ENCODE data around the gene TTC13. TPM values are rescaled to one million over a fixed set of nuclear protein-coding genes. Genes with fewer than 3 reads are reported as not detected.

The TTC13 gene
- total RNA-seq, 1 experiment from 2014 or later, result 30.1 TPM

GRCh38 chr1:230901671-230902070, 77.0 kb downstream of the TTC13 start:
- ChIA-PET POLR2A (ENCODE audit: low non-redundant PET) (no interaction called here), CTCF (no interaction called here)
- Histone ChIP-seq H3K9me3 (ENCODE audit: low read depth, low read length, poor library complexity, severe bottlenecking) (no peaks in the 10 kb centered on the region), H3K36me3 (ENCODE audit: insufficient read depth, low read length, poor library complexity, severe bottlenecking) (peaks cover 5% of the 10 kb centered on the region), H3K4me3 (ENCODE audit: low read depth, low read length, poor library complexity, severe bottlenecking) (no peak overlapping the region), H3K27ac (ENCODE audit: low read depth, low read length, poor library complexity, severe bottlenecking) (no peak overlapping the region), H3K4me1 (ENCODE audit: insufficient read depth, low read length, poor library complexity, severe bottlenecking) (no peaks in the 10 kb centered on the region), H3K27me3 (replicated peaks; ENCODE audit: insufficient read depth, low read depth, low read length, poor library complexity) (no peaks in the 10 kb centered on the region)
- no peak for TF ChIP-seq EZH2 (IDR thresholded peaks at IDR 0.05; ENCODE audit: borderline replicate concordance, low read depth, low read length, poor library complexity, severe bottlenecking)
- no peak for TF ChIP-seq CTCF (conservative IDR thresholded peaks at IDR 0.05; ENCODE audit: low read depth, low read length)
- BruUV-seq (replicated peaks), result no TSS peak
- no peak for DNase-seq (ENCODE audit: low spot score)
- intact Hi-C loops (cut with micrococcal nuclease; ENCODE audit: unreplicated experiment), result no loop called here

DNA sequence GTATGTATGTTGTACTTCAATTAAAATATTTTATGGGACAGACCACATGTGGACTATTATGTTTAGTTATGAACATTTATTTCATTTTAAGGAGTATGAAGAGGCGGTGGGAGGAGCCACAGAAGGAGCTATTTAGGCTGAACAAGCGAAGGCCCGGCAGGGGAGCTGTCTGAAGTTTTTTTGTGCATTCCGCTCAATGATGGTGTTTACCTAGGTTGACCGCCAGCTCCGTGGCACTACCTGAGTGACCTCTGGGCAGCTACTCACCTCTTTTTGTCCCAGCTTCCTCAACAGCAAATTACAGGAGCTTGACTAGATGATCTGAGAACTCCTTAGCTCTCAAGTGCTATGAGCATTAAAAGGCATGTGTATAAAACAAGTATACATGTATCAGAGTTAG, 77.7 kb downstream of the TTC13 start:
- no peaks in the 10 kb centered on the region for H3K9me3 ChIP-seq (ENCODE audit: low read depth, low read length, poor library complexity, severe bottlenecking)
- no peaks in the 10 kb centered on the region for H3K27me3 ChIP-seq (replicated peaks; ENCODE audit: insufficient read depth, low read depth, low read length, poor library complexity)
- H3K4me3 ChIP-seq (ENCODE audit: low read depth, low read length, poor library complexity, severe bottlenecking), result no peak overlapping the region
- intact Hi-C loops (cut with micrococcal nuclease; ENCODE audit: unreplicated experiment), result no loop called here
- no TSS peak for BruUV-seq (replicated peaks)
- H3K36me3 ChIP-seq (ENCODE audit: insufficient read depth, low read length, poor library complexity, severe bottlenecking), result peaks cover 5% of the 10 kb centered on the region
- no peak for TF ChIP-seq CTCF (conservative IDR thresholded peaks at IDR 0.05; ENCODE audit: low read depth, low read length)
- no peak for TF ChIP-seq EZH2 (IDR thresholded peaks at IDR 0.05; ENCODE audit: borderline replicate concordance, low read depth, low read length, poor library complexity, severe bottlenecking)
- no peak for DNase-seq (ENCODE audit: low spot score)
- CTCF ChIA-PET, result no interaction called here
- no peak overlapping the region for H3K27ac ChIP-seq (ENCODE audit: low read depth, low read length, poor library complexity, severe bottlenecking)
- H3K4me1 ChIP-seq (ENCODE audit: insufficient read depth, low read length, poor library complexity, severe bottlenecking), result no peaks in the 10 kb centered on the region
- POLR2A ChIA-PET (ENCODE audit: low non-redundant PET), result no interaction called here

DNA sequence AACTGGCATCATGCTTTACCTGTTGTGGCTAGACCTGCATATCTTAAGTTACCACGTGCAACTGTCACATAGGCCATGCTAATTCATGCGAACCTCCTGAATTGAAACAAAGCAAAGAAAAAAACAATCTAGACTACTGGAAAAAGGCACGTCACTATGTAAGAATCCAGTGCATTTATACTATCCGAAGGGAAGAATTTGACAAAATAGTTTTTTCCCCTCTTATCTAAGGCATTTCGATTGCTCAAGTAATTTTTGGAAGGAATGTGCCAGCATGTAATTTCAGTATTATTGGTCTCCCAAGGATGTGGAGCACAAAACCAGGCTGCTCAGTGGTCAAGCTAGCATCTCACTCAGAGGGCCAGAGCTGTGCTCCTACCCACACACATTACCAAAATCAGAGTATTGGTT, 78.8 kb downstream of the TTC13 start:
- Histone ChIP-seq H3K4me1 (ENCODE audit: insufficient read depth, low read length, poor library complexity, severe bottlenecking) (no peaks in the 10 kb centered on the region), H3K27me3 (replicated peaks; ENCODE audit: insufficient read depth, low read depth, low read length, poor library complexity) (no peaks in the 10 kb centered on the region), H3K4me3 (ENCODE audit: low read depth, low read length, poor library complexity, severe bottlenecking) (no peak overlapping the region), H3K9me3 (ENCODE audit: low read depth, low read length, poor library complexity, severe bottlenecking) (no peaks in the 10 kb centered on the region), H3K36me3 (ENCODE audit: insufficient read depth, low read length, poor library complexity, severe bottlenecking) (no peaks in the 10 kb centered on the region), H3K27ac (ENCODE audit: low read depth, low read length, poor library complexity, severe bottlenecking) (no peak overlapping the region)
- POLR2A ChIA-PET (ENCODE audit: low non-redundant PET), result no interaction called here
- no peak for DNase-seq (ENCODE audit: low spot score)
- CTCF ChIA-PET, result no interaction called here
- intact Hi-C loops (cut with micrococcal nuclease; ENCODE audit: unreplicated experiment), result no loop called here
- TF ChIP-seq CTCF (conservative IDR thresholded peaks at IDR 0.05; ENCODE audit: low read depth, low read length) (no peak), EZH2 (IDR thresholded peaks at IDR 0.05; ENCODE audit: borderline replicate concordance, low read depth, low read length, poor library complexity, severe bottlenecking) (no peak)
- no TSS peak for BruUV-seq (replicated peaks)
